HG03469 (cell line): ENCODE measurements around the gene CHRNA7.

Experiments used
- ATAC-seq: cut with Tn5 transposase; IDR thresholded peaks from one replicate; pipeline ENCODE4 v1.9.1; 2021; ENCODE audit warnings: mild to moderate bottlenecking, moderate library complexity, moderate number of reproducible peaks; ENCODE audit not compliant: unreplicated experiment

Gene CHRNA7

GRCh38 chr15:32067115-32067514, 36.8 kb downstream of the CHRNA7 start:
- no peak for ATAC-seq

- ATAC-seq, result no peak
Observed at GRCh38 chr15:32089851-32090359, 59.6 kb downstream of the CHRNA7 start.

- ATAC-seq, result no peak
Observed at GRCh38 chr15:32091505-32092380, 61.4 kb downstream of the CHRNA7 start.

GRCh38 chr15:32096213-32096612, 65.9 kb downstream of the CHRNA7 start:
- ATAC-seq, result no peak

- no peak for ATAC-seq
Observed at GRCh38 chr15:32096916-32097617, 66.8 kb downstream of the CHRNA7 start.

- ATAC-seq, result no peak
Observed at GRCh38 chr15:32098033-32098432, 67.7 kb downstream of the CHRNA7 start.

GRCh38 chr15:32099097-32099785, 68.9 kb downstream of the CHRNA7 start:
- ATAC-seq, result no peak

- no peak for ATAC-seq
Observed at GRCh38 chr15:32099956-32100684, 69.8 kb downstream of the CHRNA7 start.

- no peak for ATAC-seq
Observed at GRCh38 chr15:32104061-32104995, 74.0 kb downstream of the CHRNA7 start.

- ATAC-seq, result no peak
Observed at GRCh38 chr15:32105258-32106241, 75.2 kb downstream of the CHRNA7 start.

GRCh38 chr15:32106401-32107381, 76.4 kb downstream of the CHRNA7 start:
- no peak for ATAC-seq

- ATAC-seq, result no peak
Observed at GRCh38 chr15:32107477-32108080, 77.3 kb downstream of the CHRNA7 start.

GRCh38 chr15:32108661-32109060, 78.3 kb downstream of the CHRNA7 start:
- ATAC-seq, result no peak

GRCh38 chr15:32112101-32112500, 81.8 kb downstream of the CHRNA7 start:
- ATAC-seq, result no peak

GRCh38 chr15:32113224-32113623, 82.9 kb downstream of the CHRNA7 start:
- ATAC-seq, result no peak

- no peak for ATAC-seq
Observed at GRCh38 chr15:32117122-32117521, 86.8 kb downstream of the CHRNA7 start.

GRCh38 chr15:32119286-32119685, 89.0 kb downstream of the CHRNA7 start:
- ATAC-seq, result no peak
